KOPT-K1 (cell line): ENCODE data around the gene ATP5F1D.
A peak's percentile ranks its signal among the peaks of the same experiment; 100 is the strongest.
"Not testable (repeated sequence)": the region's sequence is repeated elsewhere in the genome, so short reads cannot be mapped to it uniquely, and the experiment has no call there.

Experiments
- H3K27ac ChIP-seq: fragments of 200-600 bp; sonication (generic); 2 replicates; pipeline ENCODE4 v1.5.1; 2016; ENCODE audit warnings: antibody characterized with exemption, mild to moderate bottlenecking, low read depth, low read length; ENCODE audit not compliant: poor library complexity, severe bottlenecking
- H3K36me3 ChIP-seq: fragments of 200-600 bp; sonication (generic); 2 replicates; pipeline ENCODE4 v1.5.1; 2017; ENCODE audit warnings: antibody characterized with exemption, mild to moderate bottlenecking, low read length, moderate library complexity; ENCODE audit not compliant: insufficient read depth
- H3K9me3 ChIP-seq: fragments of 200-600 bp; sonication (generic); 2 replicates; pipeline ENCODE4 v1.5.1; 2017; ENCODE audit warnings: antibody characterized with exemption, low read length, mild to moderate bottlenecking; ENCODE audit not compliant: insufficient read depth, poor library complexity, severe bottlenecking

Gene ATP5F1D

GRCh38 chr19:1246265-1247087 is 4.9 kb downstream of the ATP5F1D start:
- not testable (repeated sequence) for H3K27ac ChIP-seq

GRCh38 chr19:1247748-1248138 is 6.2 kb downstream of the ATP5F1D start:
- Histone ChIP-seq H3K27ac (no peak overlapping the region), H3K36me3 (0 out of 2 replicates have a peak, but pooled peaks cover 10% of the 10 kb centered on the region), H3K9me3 (no peaks in the 10 kb centered on the region)

More at GRCh38 chr19:1246265-1247087, 4.9 kb downstream of the ATP5F1D start:
- 0 out of 2 replicates have a peak, but pooled peaks cover 10% of the 10 kb centered on the region for H3K36me3 ChIP-seq
- not testable (repeated sequence) for H3K9me3 ChIP-seq

GRCh38 chr19:1248139-1248785 is 6.7 kb downstream of the ATP5F1D start, which contains the start of gene MIDN:
Gene MIDN (plus strand): TSS chr19:1248583. CDS start chr19:1250297, 1,714 bp downstream.
- H3K36me3 ChIP-seq, result 0 out of 2 replicates have a peak, but pooled peaks cover 10% of the 10 kb centered on the region
- peak within 1 kb of the TSS; percentile 76 for H3K27ac ChIP-seq
- no peaks in the 10 kb centered on the region for H3K9me3 ChIP-seq

GRCh38 chr19:1248786-1249297 is 7.3 kb downstream of the ATP5F1D start:
- Histone ChIP-seq H3K27ac (peak overlapping the region; percentile 76), H3K36me3 (peaks cover 12% of the 10 kb centered on the region), H3K9me3 (no peaks in the 10 kb centered on the region)

GRCh38 chr19:1249298-1249989 is 7.9 kb downstream of the ATP5F1D start:
- Histone ChIP-seq H3K9me3 (no peaks in the 10 kb centered on the region), H3K36me3 (peaks cover 13% of the 10 kb centered on the region), H3K27ac (peak overlapping the region; percentile 88)

- peaks cover 16% of the 10 kb centered on the region for H3K36me3 ChIP-seq
- H3K9me3 ChIP-seq, result no peaks in the 10 kb centered on the region
- H3K27ac ChIP-seq, result peak overlapping the region; percentile 88
Measured at GRCh38 chr19:1249990-1250436, 8.5 kb downstream of the ATP5F1D start.

- no peaks in the 10 kb centered on the region for H3K9me3 ChIP-seq
- peak overlapping the region; percentile 88 for H3K27ac ChIP-seq
- peaks cover 22% of the 10 kb centered on the region for H3K36me3 ChIP-seq
Measured at GRCh38 chr19:1250437-1251260, 9.1 kb downstream of the ATP5F1D start.

- Histone ChIP-seq H3K9me3 (no peaks in the 10 kb centered on the region), H3K36me3 (peaks cover 31% of the 10 kb centered on the region), H3K27ac (peak overlapping the region; percentile 88)
Measured at GRCh38 chr19:1251330-1252220, 10.0 kb downstream of the ATP5F1D start.

- H3K27ac ChIP-seq, result peak overlapping the region; percentile 88
- no peaks in the 10 kb centered on the region for H3K9me3 ChIP-seq
- peaks cover 39% of the 10 kb centered on the region for H3K36me3 ChIP-seq
Measured at GRCh38 chr19:1252221-1252820, 10.8 kb downstream of the ATP5F1D start.

- H3K36me3 ChIP-seq, result peaks cover 45% of the 10 kb centered on the region
- peak overlapping the region; percentile 88 for H3K27ac ChIP-seq
- H3K9me3 ChIP-seq, result no peaks in the 10 kb centered on the region
Measured at GRCh38 chr19:1252821-1253513, 11.4 kb downstream of the ATP5F1D start.

GRCh38 chr19:1253514-1254080 is 12.0 kb downstream of the ATP5F1D start:
- Histone ChIP-seq H3K36me3 (peaks cover 50% of the 10 kb centered on the region), H3K9me3 (no peaks in the 10 kb centered on the region), H3K27ac (peak overlapping the region; percentile 88)

- peaks cover 50% of the 10 kb centered on the region for H3K36me3 ChIP-seq
- peak overlapping the region; percentile 88 for H3K27ac ChIP-seq
- H3K9me3 ChIP-seq, result no peaks in the 10 kb centered on the region
Measured at GRCh38 chr19:1254081-1254527, 12.6 kb downstream of the ATP5F1D start.
